Activated naive CD4-positive, alpha-beta T cell (primary cell): ENCODE measurements around the gene MAP9.
"Not testable (repeated sequence)": the region's sequence is repeated elsewhere in the genome, so short reads cannot be mapped to it uniquely, and the experiment has no call there.

ENCODE experiments used
- DNase-seq, 4 experiments: peaks; one replicate each; lab custom pipeline; 2025; lab: John Stamatoyannopoulos, UW

MAP9 gene

DNA sequence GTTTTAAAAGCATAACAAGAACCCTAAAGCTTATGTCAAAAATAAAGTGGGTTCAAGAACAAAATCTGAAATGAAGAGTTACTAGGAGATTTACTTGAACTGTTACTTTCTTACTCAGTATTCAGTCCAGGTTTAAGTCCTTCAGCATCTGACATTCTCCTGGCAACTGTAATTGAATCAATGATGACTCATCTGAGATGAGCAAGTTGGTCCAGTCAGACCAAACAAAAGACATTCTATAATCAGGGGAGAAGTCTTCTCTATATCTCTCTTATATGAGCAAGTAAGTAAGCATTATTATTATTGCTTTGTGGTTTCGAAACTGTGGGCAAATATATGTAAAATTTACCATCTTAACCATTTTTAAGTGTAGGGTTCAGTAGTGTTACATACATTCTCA is 34.6 kb downstream of the MAP9 start:
- no peak for DNase-seq

DNA sequence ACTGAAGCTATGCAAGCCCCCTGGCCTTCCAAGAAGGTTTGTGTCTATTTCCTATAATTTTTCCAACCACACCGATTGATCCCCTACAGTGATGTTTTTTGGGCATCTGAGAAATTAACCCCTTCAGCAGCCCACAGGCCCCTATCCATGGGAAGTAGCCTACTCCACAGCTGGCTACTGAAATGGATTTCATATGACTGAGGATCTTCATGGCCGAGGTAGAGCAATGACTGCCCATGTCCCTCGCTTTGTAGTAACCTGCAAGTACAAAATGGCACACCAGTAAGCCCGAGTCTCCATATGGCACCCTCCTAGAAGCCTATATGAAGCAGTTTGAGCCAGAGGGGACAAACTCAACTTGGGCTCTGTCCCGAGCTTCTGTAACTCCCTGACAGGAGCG is 36.8 kb downstream of the MAP9 start:
- no peak for DNase-seq

DNA sequence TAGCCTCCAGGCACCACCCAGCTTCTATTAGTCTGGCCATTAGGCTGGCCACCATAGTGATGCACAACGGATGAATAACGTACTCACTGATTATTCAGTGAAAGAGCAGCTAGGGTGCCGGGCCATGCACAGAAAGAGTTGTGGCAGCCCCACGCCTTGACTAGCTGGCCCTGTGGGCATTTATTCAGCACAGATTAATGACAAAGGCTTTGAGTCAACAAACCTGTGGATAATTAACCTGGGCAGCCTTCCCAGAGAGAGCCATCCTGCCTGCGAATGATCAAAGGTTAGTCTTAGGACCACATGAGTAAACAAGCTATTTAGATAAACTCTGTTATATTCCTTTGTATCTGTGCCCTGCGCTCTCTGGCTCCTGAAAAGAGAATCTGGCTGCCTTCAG is 37.2 kb downstream of the MAP9 start:
- DNase-seq: no peak

DNA sequence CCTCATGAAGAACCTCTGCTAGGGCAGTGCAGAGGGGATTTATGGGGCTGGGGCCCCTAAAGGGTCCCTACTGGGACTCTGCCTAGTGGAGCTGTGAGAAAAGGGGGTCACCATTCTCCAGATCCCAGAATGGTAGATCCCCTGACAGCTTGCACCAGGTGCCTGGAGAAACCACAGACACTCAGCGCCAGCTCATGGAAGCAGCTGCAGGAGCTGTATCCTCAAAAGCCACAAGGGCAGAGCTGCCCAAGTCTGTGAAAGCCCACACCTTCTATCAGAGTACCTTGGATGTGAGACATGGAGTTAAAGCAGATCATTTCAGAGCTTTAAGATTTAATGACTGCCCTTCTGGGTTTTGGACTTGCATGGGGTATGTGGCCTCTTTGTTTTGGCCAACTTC is 38.6 kb downstream of the MAP9 start:
- no peak for DNase-seq

DNA sequence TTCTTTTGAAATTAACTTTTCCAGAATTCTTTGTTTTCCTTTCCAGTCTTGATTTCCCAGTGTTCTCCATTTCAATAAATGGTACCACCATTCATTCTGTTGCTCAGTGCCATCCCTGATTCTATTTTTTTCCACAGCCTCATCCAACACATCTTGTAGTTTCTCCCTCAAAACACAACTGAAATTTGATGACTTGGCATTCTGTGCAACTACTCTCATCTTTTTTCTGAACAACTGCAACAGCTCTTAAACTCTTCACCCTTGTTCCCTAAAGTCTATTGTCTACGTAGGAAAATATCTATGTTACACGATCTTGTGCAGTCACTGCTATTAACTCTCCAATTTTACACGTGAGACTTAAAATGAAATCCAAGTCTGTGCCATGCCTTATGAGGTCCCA is 40.5 kb downstream of the MAP9 start:
- no peak for DNase-seq

DNA sequence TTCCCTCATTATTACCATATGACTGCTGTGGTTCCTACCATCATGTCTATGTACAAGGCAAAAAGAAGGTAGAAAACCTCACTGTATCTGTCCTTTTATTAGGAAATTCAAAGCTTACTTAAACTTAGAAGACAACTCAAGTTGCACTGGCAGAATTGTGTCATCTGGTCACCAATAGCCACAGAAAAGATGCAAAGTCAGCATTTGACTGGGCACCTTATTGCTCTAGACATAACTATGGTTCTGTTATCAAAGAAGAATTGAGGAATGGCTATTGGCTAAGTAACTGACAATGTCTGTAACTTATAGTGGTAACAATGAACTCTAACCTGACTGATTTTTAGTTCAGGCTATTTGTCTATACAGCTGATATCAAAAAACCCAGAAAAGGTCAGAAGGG is 45.3 kb downstream of the MAP9 start:
- DNase-seq: no peak

DNA sequence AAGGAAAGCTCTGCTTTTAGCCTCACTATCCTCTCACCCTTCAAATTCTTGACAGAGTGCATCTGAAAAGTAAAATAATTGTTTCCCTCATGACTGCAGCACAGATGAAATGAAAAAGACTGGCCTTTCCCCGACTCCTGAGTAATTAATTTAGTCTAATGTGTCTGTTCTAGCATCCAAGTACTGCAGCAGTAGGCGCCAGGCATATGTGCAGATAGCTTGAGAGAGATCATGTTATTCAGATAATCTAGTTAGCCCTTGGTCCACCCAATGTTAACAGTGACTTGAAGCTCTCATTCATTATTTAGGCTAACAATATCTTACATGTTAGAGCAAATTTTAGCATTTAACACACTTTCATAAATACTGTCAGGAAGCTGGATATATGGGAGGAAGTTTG is 54.0 kb downstream of the MAP9 start:
- no peak for DNase-seq

DNA sequence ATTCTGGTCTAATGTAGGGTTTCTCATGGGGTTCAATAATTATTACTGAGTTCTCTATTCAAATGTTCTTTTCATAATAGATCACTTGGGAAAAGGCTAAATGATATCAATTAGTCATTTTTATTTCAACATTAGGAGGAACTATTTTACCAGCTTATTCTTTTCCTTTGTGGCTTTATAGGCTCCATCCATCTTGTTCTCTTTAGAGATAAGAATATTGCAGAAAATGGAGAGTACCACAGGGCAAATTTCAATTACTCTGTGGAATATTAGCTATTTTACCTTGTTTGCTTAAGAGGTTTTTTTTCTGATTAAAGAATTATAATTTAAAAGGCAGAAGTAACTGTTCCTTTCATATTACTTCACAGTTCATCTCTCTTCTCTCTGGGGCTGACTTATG is 55.8 kb downstream of the MAP9 start:
- DNase-seq: no peak

DNA sequence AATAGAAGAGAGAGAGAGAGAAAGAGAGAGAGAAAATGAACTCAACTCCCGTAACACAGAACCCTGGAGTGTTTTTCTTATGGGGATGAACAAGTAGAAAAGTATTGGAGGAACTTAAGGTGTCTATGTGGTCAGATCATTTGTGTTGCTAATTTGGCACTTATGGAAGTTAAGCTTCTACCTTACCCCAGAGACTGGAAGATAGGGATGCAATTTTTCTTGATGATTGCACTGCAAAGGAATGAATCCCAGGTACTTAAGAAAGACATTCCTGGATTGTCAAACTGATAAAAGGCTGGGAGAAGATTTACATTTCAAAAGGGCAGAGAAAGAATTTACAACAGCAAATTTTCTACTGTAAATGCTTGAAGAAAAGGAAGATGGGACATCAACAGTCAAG is 57.2 kb downstream of the MAP9 start:
- no peak for DNase-seq

DNA sequence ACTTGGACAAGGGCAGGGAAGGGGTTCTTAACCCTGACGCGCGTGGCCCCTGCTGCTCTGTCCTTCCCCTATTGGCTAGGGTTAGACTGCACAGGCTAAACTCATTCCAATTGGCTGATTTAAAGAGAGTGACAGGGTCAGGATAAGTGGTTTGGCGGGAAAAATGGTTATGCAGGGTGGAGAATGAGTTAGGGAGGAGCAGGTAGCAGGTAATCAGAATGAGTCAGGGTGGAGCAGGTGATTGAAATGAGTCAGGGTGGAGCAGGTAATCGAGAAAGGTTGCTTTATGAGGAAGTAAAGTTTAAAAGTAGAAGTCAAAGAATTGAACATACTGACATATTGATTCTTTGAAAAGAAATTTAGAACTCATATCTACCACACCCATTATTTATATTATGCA is 64.7 kb downstream of the MAP9 start:
- DNase-seq: not testable (repeated sequence)

DNA sequence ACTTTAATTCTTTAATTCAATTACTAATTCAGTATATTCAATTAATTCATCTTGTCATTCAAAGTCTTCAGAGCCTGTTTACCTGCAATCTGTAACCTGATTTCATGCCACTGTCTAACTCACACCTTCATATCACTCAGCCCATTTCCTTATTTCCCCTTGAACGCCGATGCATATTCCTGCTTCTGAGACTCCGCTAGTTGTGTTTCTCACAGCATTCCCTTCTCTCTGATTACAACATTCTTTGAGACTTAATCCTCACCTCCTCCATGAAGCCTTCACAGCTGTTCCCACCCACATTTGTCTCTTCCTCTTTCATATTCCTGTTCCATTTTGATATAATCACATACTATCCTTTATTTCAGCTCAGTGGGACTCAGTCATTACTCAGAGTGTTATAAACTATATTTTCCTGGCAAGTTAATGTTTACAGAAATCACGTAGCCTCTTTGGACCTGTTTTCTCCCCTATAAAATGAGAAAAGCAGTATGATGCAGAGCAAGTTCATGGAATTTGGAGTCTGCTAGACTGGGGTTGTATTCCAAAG is 69.0 kb downstream of the MAP9 start:
- DNase-seq: no peak

DNA sequence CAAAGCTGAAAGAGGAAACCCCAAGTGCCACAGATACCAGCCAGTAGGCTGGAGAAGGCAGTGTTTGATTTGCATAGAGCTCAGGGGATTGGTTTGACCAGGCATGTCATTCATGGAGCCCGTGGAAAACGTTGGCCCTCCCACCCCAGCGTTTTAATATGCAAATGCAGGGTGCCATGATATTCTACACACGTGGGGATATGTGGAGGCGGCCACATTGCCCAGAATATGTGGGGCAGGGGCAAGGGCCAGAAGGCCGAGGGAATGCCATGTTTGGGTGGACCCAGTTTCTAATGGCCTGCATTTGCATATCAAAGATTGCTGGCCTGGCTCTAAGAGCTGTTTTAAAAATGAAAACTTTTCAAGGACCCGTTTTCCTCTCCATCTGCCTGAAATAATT is 71.1 kb downstream of the MAP9 start:
- DNase-seq: no peak

DNA sequence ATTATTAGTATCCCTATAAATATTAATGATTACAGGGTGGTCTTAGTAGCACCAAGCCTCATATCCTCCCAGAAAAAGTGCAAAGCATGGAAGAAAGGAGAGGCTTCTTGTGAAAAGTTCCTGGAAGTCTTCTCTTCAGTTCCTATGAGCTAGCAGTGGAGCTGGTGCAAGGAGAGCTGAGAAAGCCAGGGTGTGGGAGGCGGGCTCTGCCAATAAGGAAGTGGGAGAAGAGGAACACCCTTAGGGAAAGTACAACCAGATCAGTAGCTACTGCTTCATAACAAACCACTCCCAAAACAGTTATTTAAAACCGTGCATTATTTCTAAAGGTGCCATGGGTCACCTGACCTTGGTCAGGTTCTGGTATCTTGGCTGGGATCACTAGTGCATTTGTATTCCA is 72.4 kb downstream of the MAP9 start:
- DNase-seq: no peak

DNA sequence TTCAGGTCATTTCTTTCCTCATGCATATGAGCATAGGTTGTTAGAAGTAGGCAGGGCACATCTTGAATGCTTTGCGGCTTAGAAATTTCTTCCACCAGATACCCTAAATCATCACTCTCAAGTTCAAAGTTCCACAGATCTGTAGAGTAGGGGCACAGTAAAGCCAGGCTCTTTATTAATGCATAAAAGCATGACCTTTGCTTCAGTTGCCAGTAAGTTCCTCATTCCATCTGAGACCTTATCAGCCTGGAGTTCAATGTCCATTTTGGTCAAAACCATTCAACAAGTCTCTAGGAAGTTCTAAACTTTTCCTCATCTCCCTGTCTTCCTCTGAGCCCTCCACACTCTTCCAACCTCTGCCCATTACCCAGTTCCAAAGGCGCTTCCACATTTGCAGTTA is 77.7 kb downstream of the MAP9 start:
- no peak for DNase-seq
